H1 (cell line): Measurements from ENCODE around the gene MNAT1. TPM values are rescaled to one million over a fixed set of nuclear protein-coding genes. Genes with fewer than 3 reads are reported as not detected.

Experiments
- CBX5 ChIP-seq: fragments of 300-800, 300-1000 bp; sonication (generic); IDR thresholded peaks from 2 replicates; pipeline ENCODE4 v1.7.1; 2016; ENCODE audit warnings: antibody characterized with exemption, low read length, low read depth
- TAF1 ChIP-seq: IDR thresholded peaks from 2 replicates; pipeline ENCODE4 v1.6.1; 2011; ENCODE audit warnings: mild to moderate bottlenecking, low read depth, low read length
- polyA plus RNA-seq, 7 experiments: library from polyadenylated mRNA; depleted of rRNA in 3 of 7; stranded (reverse) in 5 of 7; unstranded in 2 of 7; fragments of >200 nt in 5 of 7; fragments of 200-250 nt in 2 of 7; gene quantifications; 1 replicate in 5 of 7; 2 replicates in 1 of 7; 4 replicates in 1 of 7; pipeline versions ENCODE4 v1.2.1 to v1.2.3, GENCODE V29; 2011 to 2013; ENCODE audit warnings: missing spikeins in 2 of 7, mixed read lengths in 2 of 7
- total RNA-seq: library from RNA; stranded (reverse); fragmentation: NEBNext Ultra II Directional; extraction: Animal tissue kit (Norgen Biotek cat#: 25700); gene quantifications from 2 replicates; pipeline ENCODE4 v1.2.1, GENCODE V29; 2021

The MNAT1 gene
- total and polyA plus RNA-seq, 2 of the 8 experiments (the other 6 are each of a cell fraction or from before 2014, with no cell fraction given) = 34.7 to 52.1 TPM

DNA sequence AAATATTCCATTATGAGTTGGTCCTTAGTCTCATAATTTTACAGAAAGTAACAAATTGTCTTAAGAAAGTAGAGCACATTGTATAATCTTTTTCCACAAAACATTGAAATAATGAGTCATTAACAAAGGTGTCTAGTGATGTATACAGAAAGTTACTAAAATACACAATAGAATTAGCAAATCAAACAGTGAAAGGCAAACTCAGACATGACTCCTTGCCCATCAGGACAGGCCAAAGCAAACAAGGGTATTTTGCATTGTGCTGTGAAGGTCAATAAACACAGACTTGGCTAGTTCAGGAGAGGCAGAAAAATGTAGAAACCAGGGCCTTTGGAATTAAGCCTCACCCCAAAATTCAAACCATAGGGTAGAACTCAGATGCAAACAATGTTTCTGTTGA is 47.7 kb upstream of the MNAT1 start (continued):
- TF ChIP-seq CBX5 (no peak), TAF1 (no peak)
